HepG2 (cell line): ENCODE data around the gene DGKG. TPM values are rescaled to one million over a fixed set of nuclear protein-coding genes. Genes with fewer than 3 reads are reported as not detected.

Experiments used
- ATAC-seq: fragments of 200-7000 bp; cut with Tn5 transposase; 3 replicates; pipeline ENCODE4 v1.9.1; 2020; ENCODE audit warnings: mild to moderate bottlenecking, moderate library complexity
- BruUV-seq: library from RNA; stranded (reverse); fragments of 400-500 nt; replicated peaks from 2 replicates; lab custom pipeline; 2021; lab: Mats Ljungman, UMichigan
- CTCF ChIA-PET: fragments of 300-600 bp; formaldehyde crosslinking; extraction: SDS; loops from one replicate; lab custom pipeline; 2021; ENCODE audit warnings: low total read pairs, inconsistent platforms, low intra/inter-chr PET ratio; lab: Yijun Ruan, JAX
- POLR2A ChIA-PET: fragments of 350-600 bp; sonication (Branson Sonifier 250); formaldehyde crosslinking; loops from one replicate; lab custom pipeline; 2020; ENCODE audit warnings: antibody characterized with exemption, inconsistent platforms; lab: Yijun Ruan, JAX
- DNase-seq: peaks from one replicate; pipeline ENCODE4 v3.0.0-alpha.2; 2015; ENCODE audit warnings: low spot score
- FAIRE-seq: peaks from 3 replicates; lab custom pipeline; 2011; peaks lifted over from hg19 to GRCh38; lab: Jason Lieb, UNC
- H2AFZ ChIP-seq: one replicate; pipeline ENCODE4 v1.6.1; 2011; ENCODE audit warnings: low read length, inconsistent platforms
- H3K27ac ChIP-seq: fragments of 300-600 bp; 3 replicates; pipeline ENCODE4 v1.8.0; 2011; ENCODE audit warnings: mixed run types, mild to moderate bottlenecking, mixed read lengths, low read length, inconsistent platforms; ENCODE audit not compliant: insufficient read depth; ENCODE audit errors: extremely low read length
- H3K27me3 ChIP-seq, 2 experiments: fragments of 200-600 bp in 1 of 2; 2 replicates in 1 of 2; 3 replicates in 1 of 2; pipeline versions ENCODE4 v1.6.0 to v1.8.0; 2011; ENCODE audit warnings: low read length in 2 of 2, mild to moderate bottlenecking in 2 of 2, moderate library complexity in 2 of 2, inconsistent platforms in 1 of 2; ENCODE audit not compliant: insufficient read depth in 2 of 2, control insufficient read depth in 1 of 2
- H3K36me3 ChIP-seq, 2 experiments: fragments of 200-600 bp in 1 of 2; replicated peaks in 1 of 2; 2 replicates in 1 of 2; 3 replicates in 1 of 2; pipeline versions ENCODE4 v1.5.1 to v1.8.0; 2011; ENCODE audit warnings: low read length in 2 of 2, inconsistent platforms in 1 of 2; ENCODE audit not compliant: insufficient read depth in 2 of 2, control insufficient read depth in 1 of 2
- H3K4me1 ChIP-seq: 2 replicates; pipeline ENCODE4 v1.5.1; 2012; ENCODE audit warnings: low read length, inconsistent platforms; ENCODE audit not compliant: insufficient read depth
- H3K4me2 ChIP-seq: 2 replicates; pipeline ENCODE4 v1.6.0; 2011; ENCODE audit warnings: low read depth, low read length, inconsistent platforms
- H3K4me3 ChIP-seq, 3 experiments: fragments of 200-600 bp in 1 of 3; sonication (generic), shearing (Covaris generic) in 1 of 3; replicated peaks in 1 of 3; 2 replicates each; pipeline ENCODE4 v1.5.1; 2011 to 2016; ENCODE audit warnings: low read length in 3 of 3, inconsistent platforms in 2 of 3, low read depth in 2 of 3, mild to moderate bottlenecking in 2 of 3, control low read depth in 1 of 3, mixed read lengths in 1 of 3; ENCODE audit not compliant: insufficient read depth in 1 of 3
- H3K79me2 ChIP-seq: one replicate; pipeline ENCODE4 v1.6.1; 2011; ENCODE audit warnings: low read length, inconsistent platforms; ENCODE audit not compliant: insufficient read depth
- H3K9ac ChIP-seq: 2 replicates; pipeline ENCODE4 v1.6.0; 2011; ENCODE audit warnings: mild to moderate bottlenecking, low read depth, low read length, inconsistent platforms; ENCODE audit not compliant: insufficient read depth
- H3K9me3 ChIP-seq: 2 replicates; pipeline ENCODE4 v1.5.1; 2012; ENCODE audit warnings: mild to moderate bottlenecking, low read length
- H4K20me1 ChIP-seq: 2 replicates; pipeline ENCODE4 v1.6.0; 2011; ENCODE audit warnings: inconsistent platforms, mild to moderate bottlenecking, low read length, moderate library complexity; ENCODE audit not compliant: insufficient read depth
- HCFC1 ChIP-seq: fragments of 150-350 bp; IDR thresholded peaks from 2 replicates; pipeline ENCODE4 v1.6.1; 2014; ENCODE audit warnings: low read depth, low read length
- PAWR ChIP-seq: sonication (generic); formaldehyde crosslinking; IDR thresholded peaks from 2 replicates; pipeline ENCODE4 v1.4.0; 2020; ENCODE audit warnings: missing genetic modification reagents, mild to moderate bottlenecking, borderline replicate concordance
- ZKSCAN1 ChIP-seq: fragments of 150-350 bp; IDR thresholded peaks from 2 replicates; pipeline ENCODE4 v1.6.1; 2014; ENCODE audit warnings: low read length
- ZNF766 ChIP-seq: sonication (generic); formaldehyde crosslinking; IDR thresholded peaks from 2 replicates; pipeline ENCODE4 v1.5.0; 2020; ENCODE audit warnings: missing genetic modification reagents, borderline replicate concordance
- WGBS: methylation state at CpG from one replicate; pipeline ENCODE4 v1.1.6; 2017; ENCODE audit warnings: low lambda C conversion rate; 5-methylcytosine and 5-hydroxymethylcytosine counted together
- in situ Hi-C: cut with HindIII; loops from 2 replicates; pipeline ENCODE4 v1.10.0; 2017; ENCODE audit warnings: low pct_unique_long_range_greater_than_20kb; ENCODE audit not compliant: extremely low pct_ligation_motif_present
- intact Hi-C: fragments of 100-400 bp; cut with micrococcal nuclease; formaldehyde crosslinking; loops from one replicate; pipeline ENCODE4 v1.10.0; 2022; ENCODE audit not compliant: unreplicated experiment
- polyA plus RNA-seq, 8 experiments: library from polyadenylated mRNA; depleted of rRNA in 3 of 8; stranded (reverse) in 7 of 8; unstranded in 1 of 8; fragments of >200 nt; fragmentation: Illumina TruSeq in 4 of 8; extraction: Trizol in 4 of 8; gene quantifications; 2 replicates each; pipeline versions ENCODE4 v1.2.1 to v1.2.3, GENCODE V29; 2011 to 2016; ENCODE audit warnings: low read depth in 4 of 8, missing spikeins in 1 of 8, mixed read lengths in 1 of 8; ENCODE audit not compliant: insufficient read depth in 1 of 8
- total RNA-seq, 5 experiments: library from RNA; depleted of rRNA; stranded (reverse); fragments of >200 nt; fragmentation: Illumina TruSeq; extraction: Trizol; gene quantifications; 2 replicates each; pipeline ENCODE4 v1.2.3, GENCODE V29; 2016; ENCODE audit warnings: low read depth in 1 of 5
- TF ChIP-seq, protein P1 (sequence below), 2 experiments: sonication (generic) in 1 of 2; formaldehyde crosslinking in 1 of 2; IDR thresholded peaks; 2 replicates each; pipeline versions ENCODE4 v1.4.0 to v1.6.1; 2018 to 2020; ENCODE audit warnings: missing genetic modification reagents in 2 of 2, borderline replicate concordance in 1 of 2, low read depth in 1 of 2, mild to moderate bottlenecking in 1 of 2, missing biosample characterization in 1 of 2

The DGKG gene
- total and polyA plus RNA-seq, 2 of the 13 experiments (the other 11 are each of a cell fraction or from before 2014, with no cell fraction given), result 3.8 to 6.2 TPM

DNA sequence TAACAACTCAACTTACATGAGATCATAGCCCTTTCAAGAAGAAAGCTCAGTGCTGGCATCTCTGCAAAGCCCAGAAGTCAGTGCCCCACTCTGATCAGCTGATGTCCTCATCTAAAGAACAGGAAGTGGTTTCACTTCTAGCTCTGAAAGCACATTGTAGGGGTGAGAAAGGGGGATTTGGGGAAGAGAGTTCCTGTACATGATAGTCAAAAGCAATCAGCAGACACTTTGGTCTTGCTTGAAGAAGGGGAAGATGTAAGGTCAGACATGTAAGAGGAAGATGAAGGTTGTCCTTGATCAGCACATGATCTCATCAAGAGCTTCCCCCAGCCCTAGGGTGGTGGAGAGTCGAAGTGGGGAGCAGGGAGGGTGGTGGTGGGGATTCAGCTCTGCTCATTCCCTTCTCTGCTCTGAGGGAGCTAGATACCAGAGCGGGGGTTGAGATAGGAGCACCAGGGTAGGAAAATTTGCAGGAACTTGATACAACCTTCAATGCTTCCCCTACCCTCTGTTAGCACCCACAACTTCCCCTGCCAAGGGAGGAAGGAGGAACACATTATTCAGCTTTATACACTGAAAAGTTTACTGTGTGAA, 176.7 kb downstream of the DGKG start:
- no peak for ATAC-seq
- no TSS peak for BruUV-seq
- no peaks in the 10 kb centered on the region for H4K20me1 ChIP-seq
- intact Hi-C loops (no loop called here), in situ Hi-C loops (no loop called here)
- H3K27ac ChIP-seq, result no peak overlapping the region
- no peaks in the 10 kb centered on the region for H3K9me3 ChIP-seq
- H3K27me3 ChIP-seq, result no peaks in the 10 kb centered on the region
- no peak for DNase-seq
- FAIRE-seq, result no peak
- H3K4me2 ChIP-seq, result no peak overlapping the region
- peaks cover 12% of the 10 kb centered on the region for H3K4me1 ChIP-seq
- WGBS, result 100% methylated on average over 2 of the region's 2 CpGs
- no peak overlapping the region for H3K4me3 ChIP-seq
- CTCF ChIA-PET, result no interaction called here
- no peak overlapping the region for H2AFZ ChIP-seq
- no peaks in the 10 kb centered on the region for H3K79me2 ChIP-seq
- no peak overlapping the region for H3K9ac ChIP-seq
- POLR2A ChIA-PET, result no interaction called here
- TF ChIP-seq ZNF766 (CRISPR knock-in tag) (no peak), HCFC1 (no peak), PAWR (CRISPR knock-in tag) (no peak)
- peaks cover 0 to 6% of the 10 kb centered on the region in 2 experiments; a peak in 1 of 5 replicates for H3K36me3 ChIP-seq

DNA sequence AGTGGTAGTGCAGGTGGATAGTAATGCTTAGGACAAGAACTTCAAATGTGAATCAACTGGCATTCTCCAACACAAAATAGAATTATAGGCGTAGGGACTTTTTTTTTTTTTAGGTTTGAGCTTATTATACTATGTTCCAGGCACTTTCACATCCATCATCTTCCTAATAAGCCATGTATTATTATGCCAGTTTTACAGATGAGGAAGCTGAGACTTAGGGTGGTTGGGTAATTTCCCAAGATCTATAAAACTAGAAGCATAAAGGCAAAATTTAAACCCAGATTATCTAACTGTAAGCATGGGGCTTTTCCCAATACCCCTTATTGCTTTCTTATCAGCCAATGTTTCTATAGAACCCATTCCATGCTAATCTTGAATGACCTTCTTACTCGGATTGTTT, 178.0 kb downstream of the DGKG start:
- BruUV-seq, result no TSS peak
- no peak for FAIRE-seq
- H3K36me3 ChIP-seq, result peaks cover 0 to 6% of the 10 kb centered on the region in 2 experiments; a peak in 1 of 5 replicates
- H4K20me1 ChIP-seq, result no peaks in the 10 kb centered on the region
- ATAC-seq, result no peak
- no peaks in the 10 kb centered on the region for H3K27me3 ChIP-seq
- no peaks in the 10 kb centered on the region for H3K9me3 ChIP-seq
- no peak for DNase-seq
- 94% methylated on average over 2 of the region's 2 CpGs for WGBS
- H3K4me3 ChIP-seq, result no peak overlapping the region
- H3K27ac ChIP-seq, result no peak overlapping the region
- POLR2A ChIA-PET, result no interaction called here
- no peak overlapping the region for H3K4me2 ChIP-seq
- intact Hi-C loops, result no loop called here
- TF ChIP-seq, protein P1, sequence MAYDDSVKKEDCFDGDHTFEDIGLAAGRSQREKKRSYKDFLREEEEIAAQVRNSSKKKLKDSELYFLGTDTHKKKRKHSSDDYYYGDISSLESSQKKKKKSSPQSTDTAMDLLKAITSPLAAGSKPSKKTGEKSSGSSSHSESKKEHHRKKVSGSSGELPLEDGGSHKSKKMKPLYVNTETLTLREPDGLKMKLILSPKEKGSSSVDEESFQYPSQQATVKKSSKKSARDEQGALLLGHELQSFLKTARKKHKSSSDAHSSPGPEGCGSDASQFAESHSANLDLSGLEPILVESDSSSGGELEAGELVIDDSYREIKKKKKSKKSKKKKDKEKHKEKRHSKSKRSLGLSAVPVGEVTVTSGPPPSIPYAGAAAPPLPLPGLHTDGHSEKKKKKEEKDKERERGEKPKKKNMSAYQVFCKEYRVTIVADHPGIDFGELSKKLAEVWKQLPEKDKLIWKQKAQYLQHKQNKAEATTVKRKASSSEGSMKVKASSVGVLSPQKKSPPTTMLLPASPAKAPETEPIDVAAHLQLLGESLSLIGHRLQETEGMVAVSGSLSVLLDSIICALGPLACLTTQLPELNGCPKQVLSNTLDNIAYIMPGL (CRISPR knock-in tag; IDR thresholded peaks at IDR 0.05; ENCODE audit: borderline replicate concordance in 1 of 2, low read depth in 1 of 2), result no peak
- TF ChIP-seq ZKSCAN1, result no peak
- TF ChIP-seq, all 625 proteins: peak for 0
- peaks cover 2% of the 10 kb centered on the region for H3K4me1 ChIP-seq
- CTCF ChIA-PET, result no interaction called here
- H2AFZ ChIP-seq, result no peak overlapping the region
- in situ Hi-C loops, result no loop called here
- H3K79me2 ChIP-seq, result no peaks in the 10 kb centered on the region
- no peak overlapping the region for H3K9ac ChIP-seq
